ENCODE results near the gene PDE7B. TPM values are rescaled to one million over a fixed set of nuclear protein-coding genes. Genes with fewer than 3 reads are reported as not detected.

Gene PDE7B
- total RNA-seq, 1 donor from 2014 or later = 4.4 TPM

- DNase-seq (ENCODE audit: low spot score) = no peak
Observed at GRCh38 chr6:136011475-136011874, 160.0 kb downstream of the PDE7B start.

DNA sequence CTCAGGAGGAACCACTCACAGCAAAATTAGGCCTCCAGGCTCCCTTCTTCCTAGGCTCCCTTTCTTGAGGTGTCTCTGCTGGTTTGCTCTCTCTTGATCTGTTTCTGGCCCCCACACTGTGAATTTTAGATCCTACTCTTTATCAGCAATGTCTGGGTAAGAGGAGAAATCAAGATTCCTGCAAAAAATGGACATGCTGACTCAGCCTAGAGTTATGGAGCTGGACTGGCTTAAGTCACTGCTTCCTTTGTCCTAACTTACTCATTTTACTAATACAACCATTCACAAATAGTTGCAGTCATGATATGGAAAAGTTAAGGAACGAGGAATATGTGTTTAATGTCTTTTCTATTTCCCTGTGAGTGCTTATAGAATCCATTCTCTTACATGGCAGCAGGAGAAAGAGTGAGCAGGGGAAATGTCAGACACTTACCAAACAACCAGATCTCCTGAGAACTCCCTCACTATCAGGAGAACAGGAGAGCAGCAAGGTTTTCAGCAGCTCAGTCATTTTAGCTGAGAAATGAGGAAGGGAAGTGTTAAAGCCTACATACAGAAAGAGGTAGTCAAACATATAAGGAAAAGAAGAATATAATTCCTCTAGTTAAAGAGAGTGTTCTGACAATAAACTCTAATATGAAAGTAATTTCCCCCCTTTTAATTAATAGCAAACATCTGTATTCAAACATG, 160.8 kb downstream of the PDE7B start:
- intact Hi-C loops (cut with DNase I) = no loop called here
- no peak for DNase-seq (ENCODE audit: low spot score)

More at GRCh38 chr6:136011475-136011874, 160.0 kb downstream of the PDE7B start:
- intact Hi-C loops (cut with DNase I) = no loop called here

DNA sequence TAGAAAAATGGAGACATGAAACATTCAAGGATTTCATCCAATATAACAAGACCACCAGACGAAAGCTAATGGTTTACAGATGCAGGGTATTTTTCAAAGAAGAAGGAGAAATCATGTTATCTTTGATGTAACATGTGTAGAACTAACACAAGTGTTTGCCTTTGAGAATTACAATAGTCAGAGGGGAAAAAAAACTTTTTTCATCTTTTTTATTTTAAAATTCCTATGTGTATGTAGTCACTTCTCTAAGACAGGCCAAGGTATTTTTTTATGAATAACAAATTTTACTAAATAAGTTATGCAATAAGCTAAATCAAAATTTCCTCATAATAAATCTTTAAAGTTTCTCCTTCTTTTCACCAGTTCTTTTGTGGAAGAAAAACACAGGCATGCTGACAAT, 161.4 kb downstream of the PDE7B start:
- DNase-seq (ENCODE audit: low spot score) = no peak
- intact Hi-C loops (cut with DNase I) = no loop called here

DNA sequence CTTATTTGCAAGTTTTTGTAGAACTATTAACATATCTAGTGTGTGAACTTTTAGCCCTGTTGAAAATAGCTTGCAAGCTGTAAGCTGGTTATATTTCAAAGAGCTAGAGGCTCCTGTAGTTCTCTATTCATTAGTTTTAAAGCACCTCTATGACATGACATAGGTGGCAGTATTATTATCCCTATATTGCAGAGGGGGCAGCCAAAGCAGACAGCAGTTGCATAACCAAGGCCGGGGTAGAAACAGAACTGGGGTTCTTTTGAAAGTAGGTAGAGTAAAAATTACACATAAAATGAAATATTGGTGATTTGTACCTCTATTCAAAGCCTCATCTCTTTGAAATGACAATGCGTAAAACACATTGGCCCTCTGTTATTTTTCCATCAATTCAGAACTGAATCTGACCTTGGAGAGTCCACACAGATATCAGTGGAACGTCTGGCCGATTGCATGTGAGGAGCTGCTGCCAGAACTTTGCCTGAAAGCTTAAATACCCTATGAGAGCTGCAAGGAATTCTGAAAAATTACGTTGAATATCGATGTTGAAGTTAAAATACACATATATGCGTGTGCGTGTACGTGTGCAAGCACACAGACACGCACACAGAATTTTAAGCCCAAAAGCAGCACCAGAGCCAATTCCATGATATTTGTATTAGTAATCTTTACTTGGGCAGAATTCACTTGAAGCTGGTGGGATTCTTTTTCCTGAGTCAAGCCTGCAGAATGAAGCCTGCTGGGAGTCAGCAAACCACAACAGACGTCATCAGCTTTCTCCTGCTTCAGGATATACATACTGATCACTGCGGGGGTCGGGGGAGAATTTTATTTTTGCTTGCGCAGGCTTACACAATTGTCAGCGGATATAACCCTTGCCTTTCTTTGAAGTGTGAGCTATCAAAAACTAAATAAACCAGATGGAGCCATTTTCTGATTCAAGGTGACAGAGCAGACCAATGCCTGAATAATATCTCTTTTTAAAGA, 163.2 kb downstream of the PDE7B start:
- intact Hi-C loops (cut with DNase I) = no loop called here
- no peak for DNase-seq (ENCODE audit: low spot score)

GRCh38 chr6:136015531-136015930, 164.0 kb downstream of the PDE7B start:
- DNase-seq (ENCODE audit: low spot score) = no peak
- intact Hi-C loops (cut with DNase I) = no loop called here

- DNase-seq (ENCODE audit: low spot score) = no peak
- intact Hi-C loops (cut with DNase I) = no loop called here
Observed at GRCh38 chr6:136016228-136017225, 165.0 kb downstream of the PDE7B start.

GRCh38 chr6:136020691-136021090, 169.2 kb downstream of the PDE7B start:
- DNase-seq (ENCODE audit: low spot score) = no peak
- intact Hi-C loops (cut with DNase I) = no loop called here

- no peak for DNase-seq (ENCODE audit: low spot score)
- intact Hi-C loops (cut with DNase I) = no loop called here
Observed at GRCh38 chr6:136022224-136022874, 170.8 kb downstream of the PDE7B start.

DNA sequence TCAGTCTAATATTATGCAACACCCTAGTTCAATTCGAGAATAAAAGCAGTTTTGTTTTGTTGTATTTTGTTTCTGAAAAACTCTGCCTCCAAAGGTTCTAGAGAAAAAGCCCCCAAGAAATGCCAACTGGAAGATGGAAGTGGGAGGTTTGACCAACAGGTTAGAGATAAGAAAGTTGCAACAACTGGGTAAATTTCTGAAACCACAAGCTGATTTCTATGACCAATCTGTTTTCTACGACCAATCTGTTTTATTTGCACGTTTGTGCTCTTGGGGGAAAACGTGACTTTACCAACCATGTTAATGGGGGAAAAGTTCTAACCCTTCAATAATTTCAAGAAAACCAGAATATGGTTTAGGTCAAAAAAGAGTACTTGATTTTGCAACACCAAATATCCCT, 173.2 kb downstream of the PDE7B start:
- DNase-seq (ENCODE audit: low spot score) = no peak
- intact Hi-C loops (cut with DNase I) = no loop called here

- intact Hi-C loops (cut with DNase I) = no loop called here
- DNase-seq (ENCODE audit: low spot score) = no peak
Observed at GRCh38 chr6:136025736-136026135, 174.2 kb downstream of the PDE7B start.

DNA sequence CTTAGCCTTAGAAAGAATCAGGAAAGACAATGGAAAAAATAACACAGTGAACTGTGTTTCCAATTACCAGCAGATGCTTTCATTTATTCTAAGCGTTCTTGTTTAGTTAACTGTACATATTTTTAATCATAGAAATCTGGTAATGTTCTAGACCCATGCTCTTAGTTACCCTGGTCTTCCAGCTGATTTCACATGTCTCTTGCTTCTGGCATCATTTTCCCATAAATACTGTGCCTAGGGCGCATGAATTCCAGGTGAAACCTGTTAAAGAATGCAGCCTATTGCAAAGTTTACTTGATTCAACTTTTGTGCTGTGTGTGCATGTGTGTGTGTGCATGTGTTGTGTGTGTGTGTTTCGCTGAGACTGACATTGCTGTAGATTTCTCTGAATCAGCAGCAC, 178.6 kb downstream of the PDE7B start:
- intact Hi-C loops (cut with DNase I) = no loop called here
- DNase-seq (ENCODE audit: low spot score) = no peak

GRCh38 chr6:136031982-136032381, 180.5 kb downstream of the PDE7B start:
- intact Hi-C loops (cut with DNase I) = loop anchor here (2.0 kb wide), 1 partner anchor 195 kb away; no protein-coding TSS in a partner anchor
- DNase-seq (ENCODE audit: low spot score) = no peak

GRCh38 chr6:136033416-136033815, 181.9 kb downstream of the PDE7B start:
- DNase-seq (ENCODE audit: low spot score) = no peak
- intact Hi-C loops (cut with DNase I) = loop anchor here (2.0 kb wide), 1 partner anchor 193 kb away; no protein-coding TSS in a partner anchor

- no peak for DNase-seq (ENCODE audit: low spot score)
- intact Hi-C loops (cut with DNase I) = no loop called here
Observed at GRCh38 chr6:136034422-136034821, 182.9 kb downstream of the PDE7B start.

GRCh38 chr6:136035378-136036070, 184.0 kb downstream of the PDE7B start:
- intact Hi-C loops (cut with DNase I) = loop anchor here (5.0 kb wide), 1 partner anchor 67 kb away; no protein-coding TSS in a partner anchor
- DNase-seq (ENCODE audit: low spot score) = no peak

GRCh38 chr6:136036071-136036380, 184.5 kb downstream of the PDE7B start:
- DNase-seq (ENCODE audit: low spot score) = no peak
- intact Hi-C loops (cut with DNase I) = loop anchor here (5.0 kb wide), 1 partner anchor 66 kb away; no protein-coding TSS in a partner anchor

GRCh38 chr6:136036601-136037000, 185.1 kb downstream of the PDE7B start:
- intact Hi-C loops (cut with DNase I) = loop anchor here (5.0 kb wide), 1 partner anchor 66 kb away; no protein-coding TSS in a partner anchor
- no peak for DNase-seq (ENCODE audit: low spot score)

DNA sequence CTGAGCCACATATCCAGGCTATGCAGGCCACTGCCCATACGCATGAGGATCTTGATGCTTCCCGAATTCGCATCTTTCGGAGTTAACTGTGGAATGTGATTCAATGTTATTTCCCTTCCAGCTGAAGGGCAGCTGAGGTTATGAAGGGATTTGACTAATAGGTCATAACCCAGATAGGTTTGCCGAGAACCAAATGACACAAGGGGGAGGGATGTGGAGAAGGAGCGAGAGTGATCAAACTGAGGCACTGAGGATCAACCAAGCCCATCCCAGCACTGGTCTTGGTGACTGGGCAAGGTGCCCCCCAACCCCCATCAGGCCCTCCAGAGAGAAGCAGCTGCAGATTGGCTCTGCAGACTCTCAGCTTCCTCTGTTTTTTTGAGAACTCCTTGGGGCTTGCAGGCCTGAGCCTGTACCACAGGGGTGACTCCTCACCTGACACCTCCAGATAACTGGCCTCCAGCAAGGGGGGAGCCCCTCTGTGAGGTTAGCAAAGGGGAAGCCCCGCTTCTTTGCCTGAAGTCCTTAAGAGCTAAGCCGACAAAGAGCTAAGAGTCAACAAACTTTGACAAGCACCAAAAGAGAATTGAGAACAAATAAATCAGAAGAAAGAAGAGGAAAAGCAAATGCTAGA, 185.9 kb downstream of the PDE7B start:
- no peak for DNase-seq (ENCODE audit: low spot score)
- intact Hi-C loops (cut with DNase I) = loop anchor here (5.0 kb wide), 1 partner anchor 65 kb away; no protein-coding TSS in a partner anchor
